Endodermal cell (in vitro differentiated cells): Measurements from ENCODE around the gene EIF3D. TPM values are rescaled to one million over a fixed set of nuclear protein-coding genes. Genes with fewer than 3 reads are reported as not detected.
A peak's percentile ranks its signal among the peaks of the same experiment; 100 is the strongest.

ENCODE experiments used
- DNase-seq: peaks from one replicate; pipeline ENCODE4 v3.0.0-alpha.2; 2017
- H3K27ac ChIP-seq: 2 replicates; pipeline ENCODE4 v1.5.1; 2013; ENCODE audit warnings: mild to moderate bottlenecking, low read depth, low read length, moderate library complexity
- H3K27me3 ChIP-seq: 2 replicates; pipeline ENCODE4 v1.6.1; 2013; ENCODE audit warnings: mild to moderate bottlenecking, low read length, moderate library complexity; ENCODE audit not compliant: insufficient read depth, control insufficient read depth, poor library complexity, severe bottlenecking
- H3K36me3 ChIP-seq: 2 replicates; pipeline ENCODE4 v1.7.0; 2013; ENCODE audit warnings: mild to moderate bottlenecking, low read length, moderate library complexity; ENCODE audit not compliant: control insufficient read depth, insufficient read depth
- H3K4me1 ChIP-seq: one replicate; pipeline ENCODE4 v1.7.0; 2013; ENCODE audit warnings: low read length; ENCODE audit not compliant: control insufficient read depth, insufficient read depth
- H3K4me3 ChIP-seq: 2 replicates; pipeline ENCODE4 v1.5.1; 2013; ENCODE audit warnings: mild to moderate bottlenecking, low read length, moderate library complexity
- H3K9ac ChIP-seq: 2 replicates; pipeline ENCODE4 v1.6.1; 2013; ENCODE audit warnings: mild to moderate bottlenecking, low read length, moderate library complexity; ENCODE audit not compliant: poor library complexity, severe bottlenecking; ENCODE audit errors: extremely low read depth
- H3K9me3 ChIP-seq: 2 replicates; pipeline ENCODE4 v1.6.1; 2013; ENCODE audit warnings: mild to moderate bottlenecking, low read length, moderate library complexity; ENCODE audit not compliant: control insufficient read depth
- H3K27ac Mint-ChIP-seq: 2 replicates; pipeline ENCODE4 v1.8.0; 2020; ENCODE audit warnings: mixed read lengths
- H3K27me3 Mint-ChIP-seq: 2 replicates; pipeline ENCODE4 v1.8.0; 2021; ENCODE audit warnings: mild to moderate bottlenecking, mixed read lengths; ENCODE audit not compliant: insufficient read depth
- H3K36me3 Mint-ChIP-seq: 2 replicates; pipeline ENCODE4 v1.8.0; 2020; ENCODE audit warnings: low read depth, mixed read lengths
- H3K4me1 Mint-ChIP-seq: 2 replicates; pipeline ENCODE4 v1.8.0; 2020; ENCODE audit warnings: mixed read lengths
- H3K4me3 Mint-ChIP-seq: 2 replicates; pipeline ENCODE4 v1.8.0; 2020; ENCODE audit warnings: mild to moderate bottlenecking, moderate library complexity, mixed read lengths
- H3K9me3 Mint-ChIP-seq: 2 replicates; pipeline ENCODE4 v1.8.0; 2020; ENCODE audit warnings: mild to moderate bottlenecking, mixed read lengths
- WGBS, 2 experiments: methylation state at CpG; one replicate each; pipeline versions ENCODE4 v1.1.5 to v1.1.7; 2013; ENCODE audit warnings: missing lambda C conversion rate in 2 of 2, mixed read lengths in 1 of 2; ENCODE audit not compliant: insufficient coverage in 1 of 2, insufficient read length in 1 of 2; 5-methylcytosine and 5-hydroxymethylcytosine counted together
- total RNA-seq, 2 donors: library from RNA; stranded (reverse); fragmentation: NEBNext Ultra II Directional in 1 of 2; extraction: Animal tissue kit (Norgen Biotek cat#: 25700) in 1 of 2; gene quantifications; 2 replicates in 1 of 2; 3 replicates in 1 of 2; pipeline ENCODE4 v1.2.1, GENCODE V29; 2021
- TF ChIP-seq, protein P1 (sequence below): fragments of 200-600 bp; sonication (generic); conservative IDR thresholded peaks from 2 replicates; pipeline ENCODE4 v1.5.0; 2021; ENCODE audit warnings: antibody characterized with exemption, mild to moderate bottlenecking

The EIF3D gene
- total RNA-seq, 2 donors from 2014 or later, result 157 to 196 TPM

DNA sequence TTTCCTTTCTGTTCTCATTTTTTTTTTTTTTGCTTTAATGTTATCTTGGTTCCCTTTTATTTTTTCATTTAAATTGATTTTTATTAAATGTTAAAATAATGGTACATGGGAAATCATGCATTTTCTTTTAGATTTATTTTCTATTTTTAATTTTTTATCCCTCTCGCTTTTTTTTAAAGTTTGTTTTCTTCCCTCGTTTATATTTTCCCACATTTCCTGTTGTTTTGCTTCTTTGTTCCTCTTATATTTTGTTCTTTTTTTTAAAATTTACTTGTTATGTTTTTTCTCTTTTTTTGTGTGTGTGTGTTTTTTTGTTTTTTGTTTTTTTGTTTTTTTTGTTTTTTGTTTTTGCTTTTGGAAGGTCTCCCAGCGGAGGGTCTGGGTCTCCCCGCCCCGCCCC, 34.9 kb upstream of the EIF3D start:
- Histone ChIP-seq H3K4me1 (no peaks in the 10 kb centered on the region), H3K36me3 (no peaks in the 10 kb centered on the region), H3K27me3 (no peaks in the 10 kb centered on the region), H3K9me3 (no peaks in the 10 kb centered on the region), H3K4me3 (no peak overlapping the region), H3K27ac (no peak overlapping the region), H3K9ac (no peak overlapping the region)
- no peak for DNase-seq
- H3K4me1 Mint-ChIP-seq, result peaks cover 15% of the 10 kb centered on the region
- WGBS, 2 experiments, result 96 to 100% methylated on average over 2 to 5 of the region's 5 CpGs
- H3K4me3 Mint-ChIP-seq, result no peak overlapping the region
- H3K36me3 Mint-ChIP-seq, result no peaks in the 10 kb centered on the region
- no peak overlapping the region for H3K27ac Mint-ChIP-seq
- TF ChIP-seq, protein P1, sequence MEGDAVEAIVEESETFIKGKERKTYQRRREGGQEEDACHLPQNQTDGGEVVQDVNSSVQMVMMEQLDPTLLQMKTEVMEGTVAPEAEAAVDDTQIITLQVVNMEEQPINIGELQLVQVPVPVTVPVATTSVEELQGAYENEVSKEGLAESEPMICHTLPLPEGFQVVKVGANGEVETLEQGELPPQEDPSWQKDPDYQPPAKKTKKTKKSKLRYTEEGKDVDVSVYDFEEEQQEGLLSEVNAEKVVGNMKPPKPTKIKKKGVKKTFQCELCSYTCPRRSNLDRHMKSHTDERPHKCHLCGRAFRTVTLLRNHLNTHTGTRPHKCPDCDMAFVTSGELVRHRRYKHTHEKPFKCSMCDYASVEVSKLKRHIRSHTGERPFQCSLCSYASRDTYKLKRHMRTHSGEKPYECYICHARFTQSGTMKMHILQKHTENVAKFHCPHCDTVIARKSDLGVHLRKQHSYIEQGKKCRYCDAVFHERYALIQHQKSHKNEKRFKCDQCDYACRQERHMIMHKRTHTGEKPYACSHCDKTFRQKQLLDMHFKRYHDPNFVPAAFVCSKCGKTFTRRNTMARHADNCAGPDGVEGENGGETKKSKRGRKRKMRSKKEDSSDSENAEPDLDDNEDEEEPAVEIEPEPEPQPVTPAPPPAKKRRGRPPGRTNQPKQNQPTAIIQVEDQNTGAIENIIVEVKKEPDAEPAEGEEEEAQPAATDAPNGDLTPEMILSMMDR, result no peak
- no peaks in the 10 kb centered on the region for H3K9me3 Mint-ChIP-seq
- no peaks in the 10 kb centered on the region for H3K27me3 Mint-ChIP-seq

DNA sequence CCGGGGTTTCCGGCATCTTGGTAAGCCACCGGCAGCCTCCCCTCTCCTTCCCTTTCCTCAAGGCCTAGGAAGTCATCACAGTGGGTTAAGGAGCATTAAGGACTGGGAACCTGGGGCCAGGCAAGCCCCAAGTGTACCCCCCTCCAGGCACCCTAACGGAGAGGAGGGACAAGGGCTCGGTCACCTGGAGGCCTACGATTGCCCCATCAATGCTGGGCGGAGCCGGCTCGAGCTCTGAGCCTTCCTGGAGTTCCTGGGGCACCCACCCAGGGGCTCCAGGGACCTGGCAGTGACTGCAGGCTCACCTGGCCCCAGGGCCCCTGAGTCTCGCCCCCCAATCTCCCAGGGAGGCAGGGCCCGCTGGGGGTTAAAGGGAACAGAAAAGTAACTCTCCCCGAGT, 34.5 kb upstream of the EIF3D start:
- H3K9me3 Mint-ChIP-seq, result no peaks in the 10 kb centered on the region
- no peaks in the 10 kb centered on the region for H3K27me3 Mint-ChIP-seq
- H3K4me1 Mint-ChIP-seq, result peaks cover 15% of the 10 kb centered on the region
- WGBS, 2 experiments, result 82 to 91% methylated on average over 9 to 12 of the region's 12 CpGs
- no peak overlapping the region for H3K27ac Mint-ChIP-seq
- no peak overlapping the region for H3K9ac ChIP-seq
- H3K27ac ChIP-seq, result no peak overlapping the region
- H3K4me3 ChIP-seq, result no peak overlapping the region
- H3K4me3 Mint-ChIP-seq, result no peak overlapping the region
- TF ChIP-seq, protein P1, result no peak
- DNase-seq, result peak; percentile 69
- no peaks in the 10 kb centered on the region for H3K36me3 ChIP-seq
- no peaks in the 10 kb centered on the region for H3K9me3 ChIP-seq
- H3K4me1 ChIP-seq, result no peaks in the 10 kb centered on the region
- H3K36me3 Mint-ChIP-seq, result no peaks in the 10 kb centered on the region
- H3K27me3 ChIP-seq, result no peaks in the 10 kb centered on the region

DNA sequence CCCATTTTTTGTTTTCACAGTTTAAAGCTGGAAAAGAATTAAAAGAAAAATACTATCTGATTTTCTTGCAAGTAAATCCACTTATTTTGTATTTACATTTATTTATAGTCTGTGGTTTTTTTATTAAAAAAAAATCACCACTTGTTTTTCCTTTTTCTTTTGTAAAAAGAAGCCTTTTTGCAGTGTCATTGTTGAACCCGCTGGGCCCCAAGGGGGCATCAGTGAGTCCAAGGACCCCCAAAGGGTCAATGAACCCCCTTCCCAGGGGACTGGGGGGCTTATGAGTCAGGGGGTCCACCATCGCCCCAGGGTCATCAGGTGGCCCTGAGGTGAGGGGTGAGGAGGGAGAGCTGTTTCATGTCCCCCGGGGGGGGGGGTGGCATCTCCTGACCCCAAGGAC, 34.0 kb upstream of the EIF3D start:
- Histone ChIP-seq H3K4me1 (no peaks in the 10 kb centered on the region), H3K36me3 (no peaks in the 10 kb centered on the region), H3K27me3 (no peaks in the 10 kb centered on the region), H3K4me3 (no peak overlapping the region), H3K27ac (no peak overlapping the region), H3K9me3 (no peaks in the 10 kb centered on the region), H3K9ac (no peak overlapping the region)
- Mint-ChIP-seq H3K27me3 (no peaks in the 10 kb centered on the region), H3K36me3 (no peaks in the 10 kb centered on the region), H3K4me3 (no peak overlapping the region), H3K9me3 (no peaks in the 10 kb centered on the region), H3K4me1 (peaks cover 15% of the 10 kb centered on the region), H3K27ac (no peak overlapping the region)
- 92% methylated on average over 3 of the region's 3 CpGs; no CpG with 5 or more reads in 1 of the 2 experiments for WGBS, 2 experiments
- no peak for DNase-seq
- TF ChIP-seq, protein P1, result peak; percentile 51
